Astrocyte of the cerebellum (primary cell): ENCODE measurements around the gene MREG.
"Not testable (repeated sequence)": the region's sequence is repeated elsewhere in the genome, so short reads cannot be mapped to it uniquely, and the experiment has no call there.

Experiments used
- DNase-seq: peaks from one replicate; pipeline ENCODE4 v3.0.0-alpha.2; 2011; ENCODE audit warnings: low read depth
- H3K4me3 ChIP-seq: 2 replicates; pipeline ENCODE4 v1.5.1; 2011; ENCODE audit warnings: mild to moderate bottlenecking, low read depth, low read length, moderate library complexity
- CTCF ChIP-seq: IDR thresholded peaks from 2 replicates; pipeline ENCODE4 v1.5.1; 2012; ENCODE audit warnings: low read length, low read depth, moderate library complexity, mild to moderate bottlenecking; ENCODE audit errors: missing control alignments
- in situ Hi-C: cut with HindIII; loops from 2 replicates; pipeline ENCODE4 v1.10.0; 2017; ENCODE audit warnings: low sequenced_read_pairs

The MREG gene

GRCh38 chr2:215973145-215973792 is 40.1 kb downstream of the MREG start:
- no peak for DNase-seq
- no peak overlapping the region for H3K4me3 ChIP-seq
- in situ Hi-C loops = no loop called here
- TF ChIP-seq CTCF = no peak

- no peak for TF ChIP-seq CTCF
- H3K4me3 ChIP-seq = no peak overlapping the region
- in situ Hi-C loops = no loop called here
- no peak for DNase-seq
These were observed 41.7 kb downstream of the MREG start for GRCh38 chr2:215971671-215972070.

GRCh38 chr2:215970894-215971293 is 42.5 kb downstream of the MREG start:
- in situ Hi-C loops, DNase-seq, H3K4me3 ChIP-seq: not testable (repeated sequence)

- no peak for TF ChIP-seq CTCF
- DNase-seq = no peak
- no peak overlapping the region for H3K4me3 ChIP-seq
- in situ Hi-C loops = no loop called here
These were observed 42.9 kb downstream of the MREG start for GRCh38 chr2:215970425-215970824.

- TF ChIP-seq CTCF = no peak
- no peak overlapping the region for H3K4me3 ChIP-seq
- peak; percentile 62 for DNase-seq
- in situ Hi-C loops = no loop called here
These were observed 44.1 kb downstream of the MREG start for GRCh38 chr2:215969131-215969841.

GRCh38 chr2:215968499-215968898 is 44.9 kb downstream of the MREG start:
- no peak for DNase-seq
- no peak overlapping the region for H3K4me3 ChIP-seq
- no peak for TF ChIP-seq CTCF
- in situ Hi-C loops = no loop called here
